HG03460 (cell line): ENCODE data around the gene HEG1.
A peak's percentile ranks its signal among the peaks of the same experiment; 100 is the strongest.
"Not testable (repeated sequence)": the region's sequence is repeated elsewhere in the genome, so short reads cannot be mapped to it uniquely, and the experiment has no call there.

Source experiments
- ATAC-seq: cut with Tn5 transposase; IDR thresholded peaks from one replicate; pipeline ENCODE4 v1.9.1; 2021; ENCODE audit not compliant: unreplicated experiment

The HEG1 gene, protein sequence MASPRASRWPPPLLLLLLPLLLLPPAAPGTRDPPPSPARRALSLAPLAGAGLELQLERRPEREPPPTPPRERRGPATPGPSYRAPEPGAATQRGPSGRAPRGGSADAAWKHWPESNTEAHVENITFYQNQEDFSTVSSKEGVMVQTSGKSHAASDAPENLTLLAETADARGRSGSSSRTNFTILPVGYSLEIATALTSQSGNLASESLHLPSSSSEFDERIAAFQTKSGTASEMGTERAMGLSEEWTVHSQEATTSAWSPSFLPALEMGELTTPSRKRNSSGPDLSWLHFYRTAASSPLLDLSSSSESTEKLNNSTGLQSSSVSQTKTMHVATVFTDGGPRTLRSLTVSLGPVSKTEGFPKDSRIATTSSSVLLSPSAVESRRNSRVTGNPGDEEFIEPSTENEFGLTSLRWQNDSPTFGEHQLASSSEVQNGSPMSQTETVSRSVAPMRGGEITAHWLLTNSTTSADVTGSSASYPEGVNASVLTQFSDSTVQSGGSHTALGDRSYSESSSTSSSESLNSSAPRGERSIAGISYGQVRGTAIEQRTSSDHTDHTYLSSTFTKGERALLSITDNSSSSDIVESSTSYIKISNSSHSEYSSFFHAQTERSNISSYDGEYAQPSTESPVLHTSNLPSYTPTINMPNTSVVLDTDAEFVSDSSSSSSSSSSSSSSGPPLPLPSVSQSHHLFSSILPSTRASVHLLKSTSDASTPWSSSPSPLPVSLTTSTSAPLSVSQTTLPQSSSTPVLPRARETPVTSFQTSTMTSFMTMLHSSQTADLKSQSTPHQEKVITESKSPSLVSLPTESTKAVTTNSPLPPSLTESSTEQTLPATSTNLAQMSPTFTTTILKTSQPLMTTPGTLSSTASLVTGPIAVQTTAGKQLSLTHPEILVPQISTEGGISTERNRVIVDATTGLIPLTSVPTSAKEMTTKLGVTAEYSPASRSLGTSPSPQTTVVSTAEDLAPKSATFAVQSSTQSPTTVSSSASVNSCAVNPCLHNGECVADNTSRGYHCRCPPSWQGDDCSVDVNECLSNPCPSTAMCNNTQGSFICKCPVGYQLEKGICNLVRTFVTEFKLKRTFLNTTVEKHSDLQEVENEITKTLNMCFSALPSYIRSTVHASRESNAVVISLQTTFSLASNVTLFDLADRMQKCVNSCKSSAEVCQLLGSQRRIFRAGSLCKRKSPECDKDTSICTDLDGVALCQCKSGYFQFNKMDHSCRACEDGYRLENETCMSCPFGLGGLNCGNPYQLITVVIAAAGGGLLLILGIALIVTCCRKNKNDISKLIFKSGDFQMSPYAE (N-terminal part only)

DNA sequence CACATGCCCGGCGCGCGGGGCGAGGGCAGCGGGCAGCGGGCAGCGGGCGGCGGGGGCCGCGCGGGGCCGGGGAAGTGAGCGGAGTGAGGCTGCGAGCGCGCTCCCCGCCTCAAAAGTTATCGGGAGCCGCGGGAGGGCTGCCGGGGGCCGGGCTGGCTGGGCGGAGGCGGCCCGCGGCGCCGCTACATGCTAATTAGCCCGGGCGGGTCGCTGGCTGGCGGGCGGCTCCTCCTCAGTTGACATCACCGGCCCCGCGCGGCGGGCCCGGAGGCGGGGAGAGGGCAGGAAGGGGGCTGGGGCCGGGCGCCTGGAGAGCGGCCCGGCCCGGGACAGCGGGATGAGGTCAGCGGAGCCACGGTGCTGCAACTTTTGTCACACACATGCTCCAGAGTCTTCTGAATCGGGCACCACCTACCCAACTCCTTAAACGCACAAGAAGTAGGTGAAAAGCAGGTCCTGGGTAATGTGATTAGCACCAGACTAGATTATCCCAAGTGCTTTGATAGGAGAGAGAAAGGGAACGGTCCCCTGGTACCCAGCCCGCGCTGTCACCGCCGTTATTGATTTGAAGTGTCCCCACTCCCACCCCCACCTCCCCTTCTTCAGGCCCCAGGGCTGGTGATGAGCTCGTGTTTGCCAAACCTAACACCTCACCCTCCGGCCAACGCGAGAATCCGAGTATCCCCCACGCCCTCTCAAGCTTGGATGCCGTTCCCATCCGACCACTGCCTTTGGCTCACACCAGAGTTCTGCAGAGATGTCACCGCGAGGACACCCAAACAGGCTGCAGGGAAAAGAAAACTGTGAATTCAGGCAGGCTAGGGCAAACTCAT lies at the start of gene HEG1:
TSS of gene HEG1 (minus strand) at position 85 of the 833 bp plus-strand sequence. CDS start 107 bp downstream, outside the sequence.
- ATAC-seq, result peak; percentile 52

DNA sequence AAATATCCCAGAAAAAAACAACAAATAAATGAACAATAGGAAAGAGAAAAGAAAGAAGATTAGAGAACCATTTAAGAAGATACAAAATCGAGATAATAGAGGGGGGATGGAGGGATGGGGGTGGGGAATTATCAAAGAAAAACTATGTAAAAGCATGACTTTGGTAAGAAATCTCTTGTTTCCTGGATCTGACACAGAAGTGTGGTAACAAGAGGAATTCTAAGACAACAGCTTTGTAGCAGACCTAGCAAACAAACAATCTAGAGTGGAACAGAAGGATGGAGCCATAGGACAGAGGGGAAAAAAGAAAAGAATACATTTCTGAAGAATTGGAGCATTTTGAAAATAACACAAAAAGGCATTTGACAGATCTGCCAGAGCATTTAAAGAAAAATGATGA lies 49.3 kb upstream of the HEG1 start:
- no peak for ATAC-seq

DNA sequence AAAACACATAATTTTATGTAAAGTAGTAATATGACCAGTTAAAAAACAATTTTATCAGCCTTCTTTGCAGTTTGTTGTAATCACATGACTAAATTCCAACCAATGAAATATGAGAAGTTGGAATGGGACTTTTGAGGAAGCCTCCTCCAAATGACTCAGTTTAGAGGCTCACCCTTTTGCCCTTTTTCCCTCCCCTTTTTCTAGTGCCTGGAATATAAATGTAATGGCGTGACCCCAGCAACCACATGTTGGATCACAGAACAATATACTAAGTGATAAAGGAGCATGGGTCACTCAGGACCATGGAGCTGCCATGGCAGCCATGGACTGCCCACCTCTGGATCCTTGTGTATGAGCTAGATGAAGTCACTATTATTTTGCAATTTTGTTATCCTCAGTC lies 48.8 kb upstream of the HEG1 start:
- no peak for ATAC-seq

DNA sequence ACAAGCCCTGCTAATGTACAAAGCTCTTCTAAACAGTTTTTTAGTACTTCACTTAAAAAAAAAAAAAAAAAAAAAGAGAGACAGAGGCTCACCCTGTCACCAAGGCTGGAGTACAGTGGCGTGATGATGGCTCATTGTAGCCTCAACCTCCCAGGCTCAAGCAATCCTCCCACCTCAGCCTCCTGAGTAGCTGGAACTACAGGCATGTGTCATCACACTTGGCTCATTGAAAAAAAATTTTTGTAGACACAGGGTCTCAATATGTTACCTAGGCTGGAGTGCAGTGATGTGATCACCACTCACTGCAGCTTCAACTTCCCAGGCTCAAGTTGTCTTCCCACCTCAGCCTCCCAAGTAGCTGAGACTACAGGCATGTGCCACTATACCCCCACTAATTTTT lies 47.6 kb upstream of the HEG1 start:
- ATAC-seq, result no peak

DNA sequence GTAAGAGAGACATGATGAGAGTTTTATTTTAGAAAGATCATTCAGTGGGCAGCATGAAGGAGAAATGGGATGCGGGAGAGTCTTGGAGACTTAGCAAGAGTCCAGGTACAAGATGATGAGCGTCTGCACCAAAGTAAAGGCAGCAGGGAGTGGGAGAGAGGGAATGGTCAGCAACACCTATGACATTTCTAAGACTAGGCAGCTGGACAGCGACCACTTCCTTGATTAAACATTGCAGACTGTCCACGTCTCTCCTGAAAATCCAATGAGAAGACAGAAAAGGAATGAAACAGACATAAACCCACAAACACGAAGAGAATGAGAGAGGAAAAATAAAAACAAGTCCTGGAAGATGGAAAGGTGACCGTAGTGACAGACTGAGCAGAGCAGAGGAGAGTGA lies 46.7 kb upstream of the HEG1 start:
- ATAC-seq, result no peak

DNA sequence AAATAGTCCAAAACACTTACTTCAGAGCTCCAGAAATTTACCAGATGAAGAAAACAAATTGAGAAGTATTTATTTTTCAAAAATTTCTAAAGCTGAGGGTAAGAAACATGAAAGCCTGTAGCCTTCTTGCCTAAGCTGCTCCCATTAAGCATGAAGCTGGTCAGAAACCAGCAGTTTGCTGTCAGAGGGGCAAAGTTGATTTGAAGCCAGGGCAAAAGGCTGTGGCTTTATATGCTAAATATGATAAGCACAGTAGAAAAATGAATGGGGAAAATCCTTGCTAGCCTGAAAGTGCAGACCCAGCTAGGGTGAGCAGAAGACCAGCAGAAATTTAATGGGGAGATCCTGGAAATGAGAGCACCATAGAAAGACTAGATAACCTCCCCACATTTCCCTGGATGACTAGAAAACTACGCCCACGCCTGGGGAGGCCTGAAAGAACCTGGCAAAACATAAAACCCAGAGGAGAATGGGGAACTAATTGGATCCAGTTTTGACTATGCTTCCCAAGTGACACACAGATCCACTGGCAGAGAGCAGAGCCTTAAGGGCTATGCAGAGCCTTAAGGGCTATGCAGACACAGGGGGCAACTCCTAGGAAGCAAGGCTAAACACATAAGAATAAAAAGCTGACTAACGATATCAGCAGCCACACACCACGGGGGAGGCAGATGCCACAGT lies 43.0 kb upstream of the HEG1 start:
- ATAC-seq, result no peak

DNA sequence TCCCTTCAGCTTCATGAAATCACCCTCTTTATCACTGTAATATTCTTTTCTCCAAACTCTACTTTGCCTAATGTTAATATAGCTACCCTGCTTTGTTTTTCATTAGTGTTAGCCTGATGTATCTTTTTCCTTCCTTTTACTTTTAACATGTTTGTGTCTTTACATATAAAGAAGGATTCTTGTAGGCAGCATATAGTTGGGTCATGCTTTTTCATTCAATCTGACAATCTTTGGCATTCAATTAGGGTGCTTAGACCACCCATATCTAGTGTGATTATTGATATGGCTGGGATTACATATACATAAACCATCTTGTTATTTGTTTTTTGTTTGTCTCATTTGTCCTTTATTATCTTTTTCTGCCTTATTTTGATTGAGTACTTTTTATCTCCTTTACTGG lies 34.9 kb upstream of the HEG1 start:
- no peak for ATAC-seq

DNA sequence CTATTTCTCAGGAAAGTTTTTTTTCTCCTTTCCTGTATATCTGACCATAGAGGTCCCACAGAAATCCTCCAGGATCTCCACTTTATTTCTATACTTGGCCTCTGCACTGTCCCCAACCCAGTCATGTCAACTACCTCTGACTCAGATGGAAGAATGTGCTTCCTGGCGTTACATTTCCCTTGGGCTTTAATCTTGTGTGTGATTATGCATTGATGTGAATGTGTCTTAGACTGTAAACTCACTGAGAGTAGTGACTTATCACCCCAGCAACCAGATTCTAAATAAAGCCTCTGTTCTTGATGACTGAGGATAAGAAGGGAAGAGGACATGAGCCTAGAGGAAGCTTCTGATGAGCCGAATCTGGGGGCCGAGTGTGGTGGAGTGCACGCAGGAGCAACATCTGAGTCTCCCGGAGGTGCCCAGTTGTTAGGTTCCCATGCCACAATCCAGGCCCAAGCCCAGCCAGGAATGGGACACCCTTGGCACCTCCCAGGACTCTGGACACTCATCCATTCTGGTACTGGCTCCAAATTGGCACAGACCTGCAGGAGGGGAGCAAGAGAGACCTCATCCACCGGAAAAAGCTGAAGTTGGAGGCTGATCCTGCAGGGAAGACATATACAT lies 32.1 kb upstream of the HEG1 start:
- ATAC-seq, result no peak

DNA sequence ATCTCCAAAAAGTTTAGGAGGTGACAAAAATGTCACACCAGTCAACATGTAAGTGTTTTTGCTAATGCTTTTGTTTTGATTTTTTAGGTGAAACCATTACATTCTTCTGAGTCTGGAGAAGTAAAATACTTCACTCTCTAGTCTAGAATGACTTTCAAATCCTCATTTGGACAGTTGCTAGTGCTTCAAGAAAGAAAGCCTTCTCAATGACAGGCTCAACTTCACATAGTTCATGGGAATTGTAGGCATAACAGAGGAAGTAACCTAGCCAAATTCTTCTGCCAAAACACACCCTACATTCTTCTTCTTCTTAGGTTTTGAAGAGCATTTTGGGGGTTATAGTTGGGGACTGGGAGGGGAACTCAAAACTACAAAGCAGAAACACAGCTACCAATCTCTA lies 29.4 kb upstream of the HEG1 start:
- no peak for ATAC-seq

DNA sequence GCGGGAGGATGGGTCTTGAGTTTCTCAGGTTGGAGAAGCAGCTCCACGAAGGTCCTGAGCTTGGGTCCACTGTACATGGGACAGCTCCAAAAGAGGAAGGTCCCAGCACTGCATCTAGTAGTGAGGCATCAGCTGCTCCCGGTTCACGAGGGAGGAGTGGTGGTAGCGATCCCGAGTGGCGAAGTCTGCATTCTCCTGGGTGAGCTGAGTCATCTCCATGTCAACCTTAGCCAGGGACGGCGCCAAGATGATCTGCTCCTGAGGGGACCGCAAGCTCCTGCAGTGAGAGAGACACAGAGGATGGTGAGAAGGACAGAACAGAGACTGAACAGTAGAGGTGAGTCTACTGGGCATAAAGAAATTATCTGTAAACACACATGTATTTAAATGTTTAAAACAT lies 28.0 kb upstream of the HEG1 start:
- no peak for ATAC-seq

DNA sequence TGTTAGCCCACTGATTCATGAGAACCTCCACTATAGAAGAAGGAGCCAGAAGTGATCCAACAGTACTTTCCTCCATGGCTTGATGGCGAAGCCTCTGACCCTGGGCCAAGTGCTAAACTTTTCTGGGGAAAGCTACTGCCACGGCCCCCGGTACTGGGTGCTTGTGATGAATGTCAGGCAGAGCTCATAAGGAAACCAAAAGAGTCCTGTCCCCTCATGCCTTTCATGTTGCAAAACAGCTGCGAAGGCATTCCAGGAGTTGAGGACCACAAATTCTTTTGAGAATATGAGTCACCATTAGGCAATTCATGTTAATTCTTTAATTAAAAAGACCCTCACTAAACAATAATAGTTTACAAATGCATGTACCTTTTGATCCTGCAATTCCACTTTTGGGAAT lies 26.5 kb upstream of the HEG1 start:
- ATAC-seq, result not testable (repeated sequence)

DNA sequence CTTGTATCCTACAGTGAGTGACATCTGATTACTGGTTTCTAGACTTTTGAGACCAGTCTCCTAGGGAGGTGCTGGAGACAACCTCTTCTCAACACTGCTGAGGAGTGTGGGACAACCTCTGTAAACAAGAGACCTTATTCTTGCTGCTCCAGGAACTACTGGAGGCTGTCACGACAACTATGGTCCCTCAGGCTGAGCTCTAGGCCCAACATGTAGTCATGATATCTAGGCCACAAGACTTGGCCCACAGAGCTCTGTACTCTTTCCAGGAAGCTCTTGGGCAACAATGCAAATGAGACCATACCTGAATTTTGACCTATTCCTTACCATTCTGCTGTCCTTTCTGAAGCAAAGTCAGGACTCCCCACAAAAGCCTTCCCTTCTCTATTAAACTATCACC lies 24.3 kb upstream of the HEG1 start:
- no peak for ATAC-seq

DNA sequence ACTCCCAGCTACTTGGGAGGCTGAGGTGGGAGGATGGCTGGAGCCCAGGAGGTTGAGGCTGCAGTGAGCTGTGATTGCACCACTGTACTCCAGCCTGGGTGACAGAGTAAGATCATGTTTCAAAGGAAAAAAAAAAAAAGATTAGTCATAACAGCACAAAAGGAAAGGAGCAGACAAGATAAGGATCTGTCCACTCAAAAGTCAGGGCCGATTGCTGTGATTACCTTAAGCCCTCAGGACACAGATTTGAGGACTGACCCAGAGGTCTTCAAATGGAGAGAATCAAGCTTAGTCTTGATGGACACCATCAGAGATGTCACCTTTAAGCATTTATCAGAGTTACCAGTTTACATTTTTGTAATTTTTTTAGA lies 23.9 kb upstream of the HEG1 start:
- no peak for ATAC-seq

DNA sequence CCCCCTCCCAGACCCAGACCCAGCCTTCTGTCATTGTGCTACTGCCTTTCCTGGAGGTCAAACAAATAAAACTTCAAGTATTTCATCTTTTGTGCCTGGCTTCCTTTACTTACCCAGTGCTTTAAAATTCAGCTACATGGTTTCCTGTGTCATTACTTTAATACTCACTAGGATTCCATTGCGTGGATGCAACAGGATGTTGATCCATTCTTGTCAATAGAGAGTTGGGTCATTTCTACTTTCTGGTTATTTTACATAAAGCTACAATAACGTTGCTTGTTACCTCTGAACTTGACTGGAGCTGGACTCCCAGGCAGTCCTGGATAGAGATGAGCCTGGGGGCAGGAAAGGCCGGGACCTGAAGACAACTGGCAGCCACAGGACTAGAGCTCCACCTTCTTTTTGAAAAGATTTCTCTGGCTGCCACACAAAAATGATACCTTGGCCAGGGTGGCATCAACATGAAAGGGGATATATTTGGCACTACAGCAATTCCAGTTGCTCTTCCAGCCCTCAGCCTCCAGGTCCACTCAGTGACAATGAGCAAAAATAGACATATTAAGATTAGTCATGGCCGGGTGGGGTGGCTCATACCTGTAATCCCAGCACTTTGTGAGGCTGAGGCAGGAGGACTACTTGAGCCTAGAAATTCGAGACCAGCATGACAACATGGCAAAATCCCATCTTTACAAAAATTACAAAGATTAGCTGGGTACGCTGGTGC lies 23.3 kb upstream of the HEG1 start:
- ATAC-seq, result no peak

DNA sequence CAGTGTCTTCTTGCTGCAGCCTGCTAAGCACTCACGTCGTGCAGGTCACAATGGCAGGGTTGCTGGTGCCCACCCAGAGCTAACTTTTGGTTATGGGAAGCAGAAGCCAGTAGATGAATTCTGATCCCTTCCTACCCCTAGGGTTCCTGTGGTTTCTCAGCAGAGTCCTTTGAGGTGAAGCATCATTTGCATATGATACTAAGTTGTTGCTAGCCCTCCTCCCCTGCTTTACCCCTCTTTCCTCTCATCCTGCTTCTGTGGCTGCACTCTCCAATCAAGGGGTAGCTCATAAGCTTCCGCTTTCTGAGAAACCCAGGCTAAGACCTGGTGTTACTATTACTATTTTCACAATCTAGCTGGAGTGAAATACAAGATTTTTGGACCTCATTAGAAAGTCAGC lies 22.1 kb upstream of the HEG1 start:
- ATAC-seq, result no peak

DNA sequence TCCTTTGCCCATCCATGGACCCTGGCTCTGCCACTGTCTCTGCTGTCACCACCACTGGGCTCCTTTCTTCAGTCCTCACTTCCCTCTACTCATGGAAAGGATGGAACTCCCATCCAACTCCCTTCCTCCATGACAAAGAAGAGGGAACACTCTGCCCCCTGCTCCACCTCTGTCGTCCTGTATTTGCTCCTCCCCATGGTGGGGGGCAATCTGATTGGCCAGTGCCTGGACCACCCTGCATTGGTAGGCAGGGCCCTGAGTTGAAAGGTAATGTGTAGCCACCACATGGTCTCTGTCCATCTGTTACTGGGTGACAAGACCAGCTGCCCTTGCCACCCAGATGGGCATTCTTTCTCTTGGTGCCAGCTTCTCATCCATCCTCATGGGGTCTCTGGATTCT lies 20.7 kb upstream of the HEG1 start:
- ATAC-seq, result no peak

DNA sequence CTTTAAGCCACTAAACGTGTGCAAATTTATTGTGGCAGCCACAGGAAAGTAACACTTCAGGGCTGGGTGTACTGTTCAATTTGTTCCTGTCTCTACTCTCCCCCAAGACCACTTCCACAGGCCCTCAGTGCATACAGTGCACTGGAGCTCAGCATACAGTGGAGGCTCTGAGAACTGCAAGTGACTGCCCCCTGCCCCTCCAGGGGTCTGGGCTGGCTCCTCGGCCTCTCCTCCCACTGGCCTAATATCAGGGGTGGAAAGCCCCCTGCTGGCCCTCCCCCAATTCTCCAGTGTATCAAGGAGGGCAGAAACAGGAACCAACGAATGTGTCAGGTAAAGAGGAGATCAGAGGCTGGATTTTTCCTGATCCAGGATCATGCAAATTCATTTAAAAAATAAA lies 19.9 kb upstream of the HEG1 start:
- ATAC-seq, result no peak

DNA sequence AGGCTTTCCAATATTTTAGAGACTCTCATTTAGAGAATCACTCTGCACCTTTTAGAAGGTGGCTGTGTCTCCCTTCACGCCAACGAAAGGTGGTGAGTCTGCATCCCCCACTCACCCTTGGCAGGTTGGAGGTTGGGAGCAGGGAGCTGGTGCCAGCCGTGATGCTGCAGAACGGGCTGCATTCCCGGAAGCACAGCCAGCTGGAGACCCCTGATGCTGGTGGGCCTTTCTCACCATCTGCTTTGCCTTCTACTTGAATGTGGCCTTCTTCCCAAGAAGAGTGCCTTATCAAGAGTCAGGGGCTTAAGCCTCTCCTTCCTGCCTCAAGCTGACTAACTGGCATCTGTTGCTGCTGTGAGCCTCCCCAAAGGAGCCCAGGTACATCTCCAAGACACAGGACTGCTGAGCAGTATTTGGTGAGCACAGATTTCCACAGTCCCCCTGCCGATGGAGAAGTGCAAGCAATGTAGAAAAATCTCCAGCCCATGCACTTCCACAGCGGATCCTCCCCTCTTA lies 17.7 kb upstream of the HEG1 start:
- no peak for ATAC-seq
